Activated CD4-positive, alpha-beta T cell treated with anti-CD3 and anti-CD28 coated beads, Interleukin-2, Interleukin-4, amounts not matched to agents 100 ng/mL and 50 ng/mL, durations not matched to agents 16 hours and 8 hours (primary cell): ENCODE measurements around the gene MCL1.
"Not testable (repeated sequence)": the region's sequence is repeated elsewhere in the genome, so short reads cannot be mapped to it uniquely, and the experiment has no call there.

Experiments
- DNase-seq: peaks from one replicate; pipeline ENCODE4 v3.0.0-alpha.2; 2020; ENCODE audit warnings: low spot score

MCL1 gene

DNA sequence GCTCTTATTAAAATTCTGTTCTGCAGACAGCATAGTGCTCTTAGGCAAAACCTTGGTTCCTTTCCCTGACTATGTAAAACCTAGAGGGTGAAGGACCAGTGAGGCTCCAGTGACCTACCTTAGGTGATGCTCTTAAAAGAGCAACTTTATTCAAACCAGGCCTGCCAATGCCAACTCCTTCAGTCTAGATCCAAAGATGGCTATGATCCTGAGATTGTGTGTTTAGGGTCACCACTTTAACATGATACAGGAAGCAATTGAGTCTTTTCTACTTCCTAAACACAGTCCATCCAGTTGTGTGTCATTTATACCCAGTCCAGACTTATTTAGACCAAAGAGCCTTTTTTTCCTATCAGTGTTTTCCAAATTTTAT, 10.8 kb downstream of the MCL1 start:
- DNase-seq, result no peak

DNA sequence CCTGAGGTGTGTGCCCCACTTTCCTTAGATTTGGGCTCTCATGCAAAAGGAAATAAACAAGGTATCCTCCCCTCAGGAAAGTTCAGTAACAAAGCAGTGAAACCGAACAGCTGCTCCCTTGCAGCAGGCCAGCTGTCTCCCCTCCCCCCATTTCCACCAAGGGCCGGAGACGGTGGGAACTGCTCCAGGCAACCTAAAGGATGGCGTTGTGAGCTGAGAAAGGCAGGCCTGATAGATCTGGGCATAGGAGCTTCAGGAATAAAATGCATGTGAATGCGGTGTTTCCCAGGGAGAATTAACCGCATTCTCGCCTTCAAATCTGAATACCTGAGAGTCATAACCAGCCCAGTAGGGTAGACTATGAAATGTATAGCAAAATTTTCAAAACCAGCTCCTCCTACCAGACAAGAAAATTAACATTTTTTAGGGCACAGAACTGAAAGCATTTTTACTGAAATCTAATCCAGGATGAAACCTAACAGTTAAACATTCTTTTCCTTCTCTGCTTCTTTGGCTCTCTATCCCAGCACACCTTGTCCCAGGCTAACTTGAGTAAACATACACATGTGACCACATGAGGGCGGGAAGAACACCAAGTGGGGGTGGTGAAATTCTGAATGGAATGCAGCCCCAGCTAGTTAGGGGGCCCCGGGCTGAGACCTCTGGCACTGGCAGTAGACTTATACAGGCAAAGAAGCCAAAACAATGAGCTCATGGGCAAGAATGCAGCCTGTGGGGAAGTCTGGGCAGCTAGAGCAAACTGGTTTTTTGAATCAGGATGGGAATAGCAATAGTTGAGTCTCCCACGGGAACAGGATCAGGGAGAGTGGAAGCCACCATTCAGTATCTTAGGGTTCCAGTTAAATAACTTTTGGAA, 11.5 kb downstream of the MCL1 start:
- DNase-seq, result no peak

DNA sequence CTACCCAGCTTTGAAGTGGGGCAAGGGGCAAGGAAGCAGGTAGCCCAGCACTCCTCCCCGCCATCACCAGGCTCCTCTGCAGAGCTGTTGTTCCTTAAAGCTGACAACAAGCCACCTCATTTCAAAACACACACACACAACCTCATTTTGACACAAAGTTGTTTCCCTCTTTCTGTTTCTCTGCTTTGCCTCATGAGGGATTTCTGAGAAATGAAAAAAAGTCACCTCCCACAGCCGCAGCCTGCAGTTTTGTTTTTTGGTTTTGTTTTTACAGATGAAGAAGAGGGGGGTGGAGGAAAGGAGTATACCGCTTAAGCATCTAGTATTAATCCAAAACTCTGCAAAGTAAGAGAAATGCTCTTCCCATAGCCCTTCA, 12.1 kb downstream of the MCL1 start:
- DNase-seq, result peak; percentile 93

DNA sequence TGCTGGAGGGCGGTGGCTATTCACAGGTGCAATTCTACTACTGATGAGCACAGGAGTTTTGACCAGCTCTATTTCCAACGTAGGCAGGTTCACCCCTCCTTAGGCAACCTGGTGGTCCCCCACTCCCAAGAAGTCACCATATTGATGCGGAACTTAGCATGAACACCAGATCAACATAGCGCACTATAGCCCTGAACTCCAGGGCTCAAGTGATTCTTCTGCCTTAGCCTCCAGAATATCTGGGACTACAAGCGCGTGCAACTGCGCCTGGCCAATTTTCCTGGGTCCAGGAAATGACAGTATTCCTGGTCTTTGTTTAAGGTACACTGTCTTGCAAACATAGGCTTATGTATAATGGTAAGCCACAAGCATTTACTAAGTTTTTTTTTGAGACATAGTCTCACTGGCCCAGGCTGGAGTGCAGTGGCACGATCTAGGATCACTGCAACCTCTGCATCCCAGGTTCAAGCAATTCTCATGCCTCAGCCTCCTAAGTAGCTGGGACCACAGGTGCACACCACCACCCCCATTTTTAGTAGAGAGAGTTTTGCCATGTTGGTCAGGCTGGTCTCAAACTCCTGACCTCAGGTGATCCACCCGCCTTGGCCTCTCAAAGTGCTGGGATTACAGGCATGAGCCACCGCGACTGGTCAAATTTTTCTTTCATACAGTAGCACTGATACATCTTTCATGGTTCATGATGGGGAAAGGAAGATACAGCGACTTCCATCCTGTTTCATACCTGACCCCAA, 12.6 kb downstream of the MCL1 start:
- DNase-seq, result no peak

DNA sequence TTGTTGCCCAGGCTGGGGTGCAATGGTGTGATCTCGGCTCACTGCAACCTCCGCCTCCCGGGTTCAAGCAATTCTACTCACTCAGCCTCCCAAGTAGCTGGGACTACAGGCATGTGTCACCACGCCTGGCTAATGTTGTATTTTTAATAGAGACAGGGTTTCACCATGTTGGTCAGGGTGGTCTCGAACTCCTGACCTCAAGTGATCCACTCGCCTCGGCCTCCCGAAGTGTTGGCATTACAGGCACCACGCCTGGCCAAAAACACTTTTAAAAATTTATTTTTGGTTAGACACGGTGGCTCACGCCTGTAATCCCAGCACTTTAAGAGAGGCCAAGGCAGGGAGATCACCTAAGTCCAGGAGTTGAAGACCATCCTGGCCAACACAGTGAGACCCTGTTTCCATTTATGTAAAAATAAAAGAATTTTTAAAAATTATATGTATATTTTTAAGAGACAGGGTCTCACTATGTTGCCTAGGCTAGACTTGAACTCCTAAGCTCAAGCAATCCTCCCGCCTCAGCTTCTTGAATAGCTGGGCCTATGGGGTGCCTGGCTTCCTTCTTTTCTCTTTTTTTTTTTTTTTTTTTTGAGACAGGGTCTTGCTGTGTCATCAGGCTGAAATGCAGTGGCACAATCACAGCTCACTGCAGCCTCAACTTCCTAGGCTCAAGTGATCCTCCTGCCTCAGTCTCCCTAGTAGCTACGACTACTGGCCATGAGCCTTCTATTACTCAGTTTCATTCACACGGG, 14.0 kb downstream of the MCL1 start:
- DNase-seq, result not testable (repeated sequence)

DNA sequence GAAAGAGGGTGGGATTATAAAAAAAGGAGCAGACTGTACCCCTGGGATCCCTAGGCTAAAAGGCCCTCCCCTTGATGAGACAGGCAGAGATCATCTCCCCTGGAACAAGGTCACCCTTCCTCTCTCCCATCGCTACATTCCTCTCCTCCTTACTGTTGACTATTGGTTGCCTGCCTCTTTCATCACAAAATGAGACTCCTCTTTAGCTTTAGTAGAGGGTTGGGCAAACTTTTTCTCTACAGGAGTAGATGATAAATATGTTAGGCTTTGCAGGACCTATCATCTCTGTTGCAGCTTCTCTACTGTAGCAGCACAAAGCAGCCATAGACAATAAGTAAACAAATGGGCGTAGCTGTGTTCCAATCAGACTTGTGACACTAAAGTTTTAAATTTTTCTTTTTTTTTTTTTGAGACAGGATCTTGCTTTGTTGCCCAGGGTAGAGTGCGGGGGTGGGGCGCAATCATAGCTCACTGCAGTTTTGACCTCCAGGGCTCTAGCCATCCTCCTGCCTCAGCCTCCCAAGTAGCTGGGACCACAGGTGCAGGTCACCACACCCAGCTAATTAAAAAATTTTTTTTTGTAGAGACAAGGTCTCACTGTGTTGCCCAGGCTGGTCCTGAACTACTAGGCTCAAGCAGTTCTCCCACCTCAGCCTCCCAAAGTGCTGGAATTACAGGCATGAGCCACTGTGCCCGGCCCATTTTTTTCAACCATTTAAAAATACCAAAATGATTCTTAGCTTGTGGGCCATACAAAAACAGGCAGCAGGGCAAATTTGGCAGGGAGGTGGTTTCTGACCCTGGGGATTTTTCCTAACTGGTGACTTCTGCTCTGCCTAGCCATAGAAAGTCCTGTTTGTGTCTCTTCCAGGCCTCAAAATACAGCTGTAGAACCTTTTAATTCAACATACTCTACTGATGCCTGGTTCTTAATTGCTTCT, 15.1 kb downstream of the MCL1 start:
- DNase-seq, result no peak

DNA sequence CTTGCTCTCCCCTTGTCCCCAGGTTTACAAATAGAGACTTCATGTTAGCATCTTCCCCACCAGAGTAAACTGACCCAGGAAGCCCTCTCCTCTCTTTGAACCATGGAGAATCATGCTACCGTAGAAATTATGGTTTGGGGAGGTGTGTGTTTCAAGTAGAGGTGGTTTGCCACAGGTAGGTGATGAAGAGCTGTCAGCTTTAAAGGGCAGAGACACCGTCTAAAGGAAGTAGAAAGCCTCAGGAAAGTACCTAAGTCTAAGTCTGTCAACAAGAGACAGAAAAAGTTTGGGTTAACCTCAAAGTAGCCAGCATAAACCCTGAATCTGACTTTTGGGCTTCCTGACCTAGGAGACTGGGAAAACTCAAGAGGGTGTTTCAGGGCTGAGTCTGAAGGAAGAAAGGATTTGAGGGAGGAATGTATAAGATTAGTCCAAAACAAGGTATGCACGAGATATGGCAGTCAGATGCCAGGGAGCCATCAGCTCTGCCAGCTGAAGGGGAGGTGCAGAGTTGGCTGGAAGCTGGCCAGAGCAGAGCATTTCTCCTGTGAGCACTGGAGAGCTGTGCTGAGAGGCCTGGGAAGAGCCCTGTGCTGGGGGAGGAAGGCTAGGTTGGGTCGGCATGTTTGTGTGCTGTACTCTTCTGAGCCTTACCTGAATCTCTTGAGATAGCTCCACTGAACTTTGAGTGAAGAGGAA, 15.9 kb downstream of the MCL1 start:
- DNase-seq, result peak; percentile 73

DNA sequence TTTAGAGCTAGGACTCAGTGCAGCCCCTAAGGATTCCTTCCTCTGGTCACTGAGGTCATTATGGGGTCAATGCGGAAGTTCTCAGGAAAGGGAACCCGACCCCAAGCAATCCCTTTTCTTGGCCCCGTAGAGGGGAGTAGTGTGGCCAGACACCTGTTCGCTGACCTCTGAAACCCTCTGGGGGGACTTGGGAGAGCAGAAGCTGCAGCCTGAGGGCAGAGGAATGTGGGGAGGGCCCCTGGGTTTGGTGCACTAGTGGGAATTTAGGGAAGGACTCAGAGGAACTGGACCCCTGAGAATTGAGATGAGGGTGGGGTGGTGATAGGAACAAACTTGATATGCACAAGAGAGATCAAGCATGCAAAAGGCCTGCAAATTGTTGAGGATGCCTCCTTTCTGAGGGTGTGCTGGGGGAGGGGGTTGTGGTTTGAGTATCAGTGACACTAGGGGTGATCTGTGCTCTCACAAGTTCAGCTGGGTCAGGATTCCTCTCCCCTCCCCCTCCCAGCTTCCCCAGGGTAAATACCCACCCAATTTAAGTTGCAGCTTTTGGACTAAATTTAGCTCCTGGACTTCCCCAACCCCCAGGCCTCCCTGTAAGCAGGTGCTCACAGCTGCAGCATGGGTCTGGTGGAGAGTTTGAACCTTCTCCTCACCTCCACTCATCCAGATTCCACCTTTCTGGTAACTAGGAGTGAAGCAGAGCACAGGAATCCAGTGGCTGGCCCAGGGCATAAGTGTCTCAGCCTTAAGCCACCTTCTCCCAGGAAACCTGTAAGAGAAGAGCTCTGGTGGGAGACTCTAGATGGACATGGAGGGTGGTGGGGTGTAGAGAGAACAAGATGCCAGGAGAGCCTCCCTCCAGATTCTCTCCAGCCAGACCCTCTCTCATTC, 16.7 kb downstream of the MCL1 start:
- DNase-seq, result peak; percentile 77

DNA sequence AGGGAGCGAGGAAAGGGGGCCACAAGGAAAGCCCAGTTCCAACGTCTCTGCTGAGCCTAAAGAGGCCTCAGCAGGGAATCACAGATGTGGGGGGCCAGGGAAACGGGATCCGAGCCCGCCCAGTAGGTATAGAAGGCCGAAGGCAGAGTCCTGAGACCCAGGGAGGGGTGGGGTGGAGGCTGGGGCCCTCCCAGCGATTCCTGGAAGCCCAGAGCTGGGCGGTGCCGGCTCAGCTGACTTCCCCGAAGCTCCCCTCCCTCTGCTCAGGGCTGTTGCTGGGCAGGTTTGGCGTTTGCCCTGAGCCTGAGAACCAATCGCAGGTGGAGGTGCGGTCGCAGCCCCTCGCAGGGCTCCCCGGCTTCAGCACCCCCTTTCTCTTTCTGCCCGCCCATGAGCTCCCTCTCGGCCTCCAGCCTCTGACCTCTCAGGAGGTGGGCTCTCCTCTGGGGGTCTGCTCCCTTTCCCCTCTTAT, 17.4 kb downstream of the MCL1 start:
- DNase-seq, result peak; percentile 94

DNA sequence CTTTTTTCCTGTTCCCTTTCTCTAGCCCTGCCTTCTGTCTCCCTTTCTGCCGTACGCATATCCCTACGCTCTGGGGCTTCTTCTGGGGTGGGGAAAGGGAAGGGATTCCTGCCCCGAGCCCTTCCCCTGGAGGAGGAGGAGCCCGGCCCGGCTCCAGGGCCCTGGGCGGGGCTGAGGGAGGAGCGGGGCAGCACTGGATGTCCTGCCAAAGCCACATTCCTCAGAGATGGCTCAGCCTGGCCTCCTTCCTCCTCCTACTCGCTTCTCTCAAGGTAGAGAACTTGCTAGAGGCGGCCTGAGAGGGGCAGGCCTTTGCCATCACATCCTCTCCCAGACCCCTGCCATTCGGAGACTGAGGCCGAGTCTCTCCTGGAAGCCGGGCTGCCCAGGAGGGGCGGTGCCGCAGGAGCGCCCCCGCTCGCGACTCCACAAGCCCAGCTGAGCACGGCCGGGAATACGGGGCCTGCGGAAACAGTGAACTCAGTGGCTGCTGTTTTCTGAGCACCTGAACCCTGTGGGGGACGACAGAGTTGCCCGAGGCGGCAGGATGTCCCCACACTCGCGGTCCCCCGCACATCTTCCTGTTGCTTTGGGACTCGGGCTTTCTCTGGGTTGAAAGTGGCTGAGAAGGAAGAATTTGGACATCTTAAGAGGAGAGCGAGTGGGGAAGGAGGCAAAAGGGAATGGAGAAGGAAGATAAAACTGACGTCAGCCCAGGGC, 18.0 kb downstream of the MCL1 start:
- no peak for DNase-seq

DNA sequence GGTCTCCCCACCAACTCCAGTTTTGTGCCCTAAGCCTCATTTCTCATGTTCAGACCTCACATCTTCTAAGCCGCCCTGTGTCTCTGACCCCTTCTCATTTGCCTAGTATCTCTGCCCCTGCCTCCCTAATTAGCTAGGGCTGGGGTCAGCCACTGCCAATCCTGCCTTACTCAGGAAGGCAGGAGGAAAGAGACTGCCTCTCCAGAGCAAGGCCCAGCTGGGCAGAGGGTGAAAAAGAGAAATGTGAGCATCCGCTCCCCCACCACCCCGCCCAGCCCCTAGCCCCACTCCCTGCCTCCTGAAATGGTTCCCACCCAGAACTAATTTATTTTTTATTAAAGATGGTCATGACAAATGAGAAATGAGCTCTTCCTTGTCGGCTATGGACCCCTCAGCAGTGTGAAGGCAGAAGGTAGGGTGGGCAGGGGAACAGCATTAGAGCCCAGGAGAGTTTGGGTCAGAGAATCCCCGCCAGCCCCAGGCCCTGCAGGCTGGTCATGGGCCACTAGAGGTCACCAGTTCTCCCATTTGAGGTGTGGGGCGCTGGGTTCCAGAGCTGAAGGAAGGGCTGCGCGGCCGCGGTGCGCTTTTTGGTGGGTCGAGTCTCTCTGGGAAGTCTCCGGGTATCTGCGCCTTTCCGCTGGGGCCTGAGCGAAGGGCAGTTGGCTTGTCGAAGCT, 18.7 kb downstream of the MCL1 start:
- DNase-seq, result peak; percentile 91

DNA sequence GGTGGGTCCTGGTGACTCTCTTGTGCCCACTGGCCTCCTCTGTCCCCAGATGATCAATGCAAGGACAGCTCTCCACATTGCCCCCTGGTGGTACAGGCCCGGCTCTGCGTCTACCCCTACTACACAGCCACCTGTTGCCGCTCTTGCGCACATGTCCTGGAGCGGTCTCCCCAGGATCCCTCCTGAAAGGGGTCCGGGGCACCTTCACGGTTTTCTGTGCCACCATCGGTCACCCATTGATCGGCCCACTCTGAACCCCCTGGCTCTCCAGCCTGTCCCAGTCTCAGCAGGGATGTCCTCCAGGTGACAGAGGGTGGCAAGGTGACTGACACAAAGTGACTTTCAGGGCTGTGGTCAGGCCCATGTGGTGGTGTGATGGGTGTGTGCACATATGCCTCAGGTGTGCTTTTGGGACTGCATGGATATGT, 19.4 kb downstream of the MCL1 start:
- DNase-seq, result peak; percentile 80

DNA sequence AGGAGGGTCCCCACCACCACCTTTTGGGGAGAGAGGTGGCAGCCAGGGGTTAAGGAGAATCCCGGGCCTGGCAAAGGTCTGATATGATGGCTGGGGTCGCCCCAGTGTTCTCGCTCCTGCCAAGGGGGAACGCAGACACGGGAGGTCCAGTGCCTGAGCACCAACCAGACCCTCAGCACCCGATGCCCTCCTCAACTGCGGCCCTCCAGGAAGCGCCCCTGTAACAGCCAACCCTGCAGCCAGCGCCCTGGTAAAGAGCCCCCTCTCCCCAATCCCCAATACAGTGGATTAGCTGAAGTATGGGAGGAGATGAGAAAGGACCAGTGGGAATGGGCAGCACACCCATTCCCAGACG, 19.8 kb downstream of the MCL1 start:
- no peak for DNase-seq

DNA sequence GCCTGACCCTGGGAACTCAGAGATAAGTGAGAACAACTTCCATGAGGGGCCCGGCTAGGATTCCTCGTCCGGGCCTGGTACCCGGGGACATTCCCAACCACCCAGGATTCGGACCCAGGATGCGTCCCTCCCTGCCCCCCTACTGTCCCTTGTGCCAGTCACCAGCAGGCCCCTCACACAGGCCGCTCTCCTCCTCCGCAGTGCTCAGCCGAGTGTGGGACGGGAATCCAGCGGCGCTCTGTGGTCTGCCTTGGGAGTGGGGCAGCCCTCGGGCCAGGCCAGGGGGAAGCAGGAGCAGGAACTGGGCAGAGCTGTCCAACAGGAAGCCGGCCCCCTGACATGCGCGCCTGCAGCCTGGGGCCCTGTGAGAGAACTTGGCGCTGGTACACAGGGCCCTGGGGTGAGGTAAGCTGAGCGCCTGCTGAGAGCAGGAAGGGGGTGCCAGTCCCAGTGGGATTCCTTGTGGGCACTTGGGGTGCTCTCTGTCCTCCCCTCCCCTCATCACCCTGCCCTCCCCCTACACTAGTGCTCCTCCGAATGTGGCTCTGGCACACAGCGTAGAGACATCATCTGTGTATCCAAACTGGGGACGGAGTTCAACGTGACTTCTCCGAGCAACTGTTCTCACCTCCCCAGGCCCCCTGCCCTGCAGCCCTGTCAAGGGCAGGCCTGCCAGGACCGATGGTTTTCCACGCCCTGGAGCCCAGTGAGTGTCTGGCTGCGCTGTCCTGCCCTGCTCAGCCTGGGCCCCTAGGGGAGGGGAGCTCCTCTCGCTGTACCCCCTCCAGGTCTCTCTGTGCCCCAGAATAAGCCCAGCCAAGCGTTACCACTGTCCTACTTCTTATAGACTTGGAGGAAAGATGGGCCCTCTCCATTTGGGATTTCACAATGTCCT, 20.4 kb downstream of the MCL1 start:
- DNase-seq, result no peak

DNA sequence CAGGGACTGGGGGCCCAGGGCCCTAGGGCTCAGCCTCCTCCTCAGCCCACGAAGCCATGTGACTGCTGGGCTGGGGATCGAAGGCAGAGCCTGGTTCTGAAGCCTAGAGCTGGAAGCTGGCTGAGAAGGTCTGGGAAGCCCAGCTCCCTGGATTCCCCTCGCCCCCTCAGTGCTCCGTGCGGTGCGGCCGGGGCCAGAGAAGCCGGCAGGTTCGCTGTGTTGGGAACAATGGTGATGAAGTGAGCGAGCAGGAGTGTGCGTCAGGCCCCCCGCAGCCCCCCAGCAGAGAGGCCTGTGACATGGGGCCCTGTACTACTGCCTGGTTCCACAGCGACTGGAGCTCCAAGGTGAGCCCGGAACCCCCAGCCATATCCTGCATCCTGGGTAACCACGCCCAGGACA, 21.1 kb downstream of the MCL1 start:
- no peak for DNase-seq

DNA sequence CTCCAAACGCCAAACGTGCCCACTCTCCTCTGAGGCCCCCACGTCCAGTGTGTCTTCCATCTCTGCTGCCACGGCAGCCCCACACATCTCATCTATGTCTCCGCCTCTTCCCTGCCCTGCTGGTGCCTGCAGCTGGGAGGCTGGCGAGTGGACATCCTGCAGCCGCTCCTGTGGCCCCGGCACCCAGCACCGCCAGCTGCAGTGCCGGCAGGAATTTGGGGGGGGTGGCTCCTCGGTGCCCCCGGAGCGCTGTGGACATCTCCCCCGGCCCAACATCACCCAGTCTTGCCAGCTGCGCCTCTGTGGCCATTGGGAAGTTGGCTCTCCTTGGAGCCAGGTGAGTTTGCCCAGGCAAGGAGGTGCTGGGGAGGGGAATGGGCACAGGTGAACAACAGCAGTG, 21.6 kb downstream of the MCL1 start:
- no peak for DNase-seq

DNA sequence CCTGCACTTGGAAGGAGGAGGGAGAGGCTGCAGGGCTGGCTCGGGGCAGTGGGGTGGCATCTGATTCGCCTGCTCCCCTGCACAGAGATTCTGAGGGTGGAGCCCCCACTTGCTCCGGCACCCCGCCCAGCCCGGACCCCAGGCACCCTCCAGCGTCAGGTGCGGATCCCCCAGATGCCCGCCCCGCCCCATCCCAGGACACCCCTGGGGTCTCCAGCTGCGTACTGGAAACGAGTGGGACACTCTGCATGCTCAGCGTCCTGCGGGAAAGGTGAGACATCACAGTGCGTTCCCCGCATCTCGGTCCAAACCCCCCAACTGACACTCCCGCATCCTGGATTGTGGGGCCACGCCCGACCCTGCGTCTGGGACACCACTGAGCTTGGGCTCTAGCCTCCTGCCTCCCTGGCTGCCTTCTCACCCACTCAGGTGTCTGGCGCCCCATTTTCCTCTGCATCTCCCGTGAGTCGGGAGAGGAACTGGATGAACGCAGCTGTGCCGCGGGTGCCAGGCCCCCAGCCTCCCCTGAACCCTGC, 22.3 kb downstream of the MCL1 start:
- no peak for DNase-seq
